Spleen (tissue), 11 donors: ENCODE data around the gene ABHD12. TPM values are rescaled to one million over a fixed set of nuclear protein-coding genes. Genes with fewer than 3 reads are reported as not detected.

Experiments
- DNase-seq: peaks from one replicate; pipeline ENCODE4 v3.0.0-alpha.2; 2020
- H3K27ac ChIP-seq, 8 donors: fragments of 200-600 bp; sonication (generic) in 7 of 8; 1 replicate in 4 of 8; 2 replicates in 4 of 8; pipeline versions ENCODE4 v1.5.0 to v1.8.0; 2016 to 2021; ENCODE audit warnings: inconsistent platforms in 4 of 8, mild to moderate bottlenecking in 4 of 8, moderate library complexity in 1 of 8
- H3K27me3 ChIP-seq, 7 donors: fragments of 200-600 bp; sonication (generic) in 6 of 7; replicated peaks in 1 of 7; 1 replicate in 4 of 7; 2 replicates in 3 of 7; pipeline versions ENCODE4 v1.5.0 to v1.8.0; 2016 to 2021; ENCODE audit warnings: inconsistent platforms in 3 of 7, mild to moderate bottlenecking in 1 of 7
- H3K36me3 ChIP-seq, 6 donors: fragments of 200-600 bp; sonication (generic) in 5 of 6; 1 replicate in 4 of 6; 2 replicates in 2 of 6; pipeline versions ENCODE4 v1.5.0 to v1.8.0; 2016 to 2021; ENCODE audit warnings: inconsistent platforms in 2 of 6
- H3K4me1 ChIP-seq, 6 donors: fragments of 200-600 bp; sonication (generic) in 5 of 6; 1 replicate in 3 of 6; 2 replicates in 3 of 6; pipeline versions ENCODE4 v1.5.0 to v1.8.0; 2016 to 2021; ENCODE audit warnings: inconsistent platforms in 3 of 6
- H3K4me3 ChIP-seq, 8 donors: fragments of 200-600 bp; sonication (generic) in 7 of 8; 1 replicate in 4 of 8; 2 replicates in 4 of 8; pipeline versions ENCODE4 v1.5.0 to v1.8.0; 2016 to 2021; ENCODE audit warnings: inconsistent platforms in 4 of 8, mild to moderate bottlenecking in 4 of 8, moderate library complexity in 2 of 8
- H3K9me3 ChIP-seq, 8 donors: fragments of 200-600 bp; sonication (generic) in 7 of 8; 1 replicate in 4 of 8; 2 replicates in 4 of 8; pipeline versions ENCODE4 v1.5.0 to v1.8.0; 2016 to 2021; ENCODE audit warnings: inconsistent platforms in 4 of 8
- CTCF ChIP-seq, 11 experiments: fragments of 200-600 bp in 7 of 11; fragments of 450-650 bp in 4 of 11; sonication (generic) in 4 of 11; IDR thresholded peaks in 8 of 11; conservative IDR thresholded peaks in 3 of 11; 1 replicate in 7 of 11; 2 replicates in 4 of 11; pipeline versions ENCODE4 v1.4.0 to v1.8.0; 2016 to 2021; ENCODE audit warnings: antibody characterized with exemption in 11 of 11, inconsistent platforms in 4 of 11, mild to moderate bottlenecking in 1 of 11
- POLR2A ChIP-seq, 3 donors: fragments of 450-650 bp; IDR thresholded peaks; one replicate each; pipeline ENCODE4 v1.5.1; 2017; ENCODE audit warnings: antibody characterized with exemption in 3 of 3, mild to moderate bottlenecking in 1 of 3
- POLR2AphosphoS5 ChIP-seq, 3 donors: sonication (generic); formaldehyde crosslinking; IDR thresholded peaks; one replicate each; pipeline ENCODE4 v1.5.1; 2017; ENCODE audit warnings: antibody characterized with exemption in 3 of 3
- WGBS, 5 donors: extraction: QIAGEN DNeasy Blood & Tissue Kit in 3 of 5; methylation state at CpG; one replicate each; pipeline versions ENCODE4 v1.1.5 to v1.1.7; 2013 to 2018; 5-methylcytosine and 5-hydroxymethylcytosine counted together
- intact Hi-C: fragments of 100-400 bp; cut with DNase I; formaldehyde crosslinking; loops from one replicate; pipeline ENCODE4 v1.15.0; 2023; ENCODE audit warnings: low total_unique reads
- polyA plus RNA-seq, 3 donors: library from polyadenylated mRNA; stranded (reverse); fragments of 200-250 nt; gene quantifications; one replicate each; pipeline ENCODE4 v1.2.1, GENCODE V29; 2013
- total RNA-seq, 7 donors: library from RNA; depleted of rRNA in 3 of 7; stranded (reverse); fragments of >200 nt in 3 of 7; fragmentation: NEBNext Ultra II Directional in 4 of 7; extraction: Animal tissue kit (Norgen Biotek cat#: 25700) in 4 of 7; gene quantifications; one replicate each; pipeline versions ENCODE4 v1.1.0 to v1.2.1, GENCODE V29; 2016 to 2021
- donor health status: healthy with polysubstance abuse.
- donor health status: DM: no; HTN: no; CAD: no; lungs with moderate emphysema.
- donor health status: DM: no; HTN: no; CAD: no.
- donor health status: Bipolar disorder and iron deficiency.
- donor health status: healthy.
- donor health status: DM: no; HTN: no; CAD: no.
- donor health status: DM: yes; HTN: yes; CAD: no.

Gene ABHD12
- total and polyA plus RNA-seq, 10 donors = 16.1 to 36.9 (median 25.3) TPM

GRCh38 chr20:25279403-25279802, 111.2 kb downstream of the ABHD12 start:
- Histone ChIP-seq H3K4me1 (peaks cover 0 to 31% (median 10%) of the 10 kb centered on the region in 6 donors), H3K36me3 (peaks cover 0 to 100% (median 77%) of the 10 kb centered on the region in 6 donors), H3K27ac (no peak overlapping the region), H3K4me3 (no peak overlapping the region), H3K27me3 (no peaks in the 10 kb centered on the region), H3K9me3 (no peaks in the 10 kb centered on the region)
- WGBS, 5 donors = 91 to 95% (median 94%) methylated on average over 9 of the region's 9 CpGs
- TF ChIP-seq POLR2A (IDR thresholded peaks at IDR 0.05) (no peak), CTCF (IDR thresholded peaks at IDR 0.05 in 8 of 11, conservative IDR thresholded peaks at IDR 0.05 in 3 of 11) (no peak), POLR2AphosphoS5 (IDR thresholded peaks at IDR 0.05) (no peak)
- DNase-seq = peak; percentile 8
- intact Hi-C loops = no loop called here

GRCh38 chr20:25278636-25279361, 111.8 kb downstream of the ABHD12 start:
- TF ChIP-seq POLR2AphosphoS5 (IDR thresholded peaks at IDR 0.05) (peak in 1 of 3 donors; percentile 6), POLR2A (IDR thresholded peaks at IDR 0.05) (no peak)
- no peaks in the 10 kb centered on the region for H3K9me3 ChIP-seq
- no peaks in the 10 kb centered on the region for H3K27me3 ChIP-seq
- no peak overlapping the region for H3K27ac ChIP-seq
- 90 to 97% (median 90%) methylated on average over 17 to 26 of the region's 26 CpGs for WGBS, 5 donors
- H3K36me3 ChIP-seq = peaks cover 0 to 100% (median 77%) of the 10 kb centered on the region in 6 donors
- DNase-seq = peak; percentile 71
- H3K4me3 ChIP-seq = no peak overlapping the region
- intact Hi-C loops = no loop called here
- peaks cover 0 to 31% (median 10%) of the 10 kb centered on the region in 6 donors for H3K4me1 ChIP-seq

GRCh38 chr20:25277941-25278521, 112.6 kb downstream of the ABHD12 start:
- Histone ChIP-seq H3K27me3 (no peaks in the 10 kb centered on the region), H3K4me3 (no peak overlapping the region), H3K4me1 (peaks cover 0 to 31% (median 10%) of the 10 kb centered on the region in 6 donors), H3K36me3 (peaks cover 0 to 100% (median 77%) of the 10 kb centered on the region in 6 donors), H3K27ac (no peak overlapping the region), H3K9me3 (no peaks in the 10 kb centered on the region)
- 93 to 97% (median 96%) methylated on average over 14 to 19 of the region's 19 CpGs for WGBS, 5 donors
- intact Hi-C loops = no loop called here
- TF ChIP-seq POLR2A (IDR thresholded peaks at IDR 0.05) (no peak), CTCF (IDR thresholded peaks at IDR 0.05 in 8 of 11, conservative IDR thresholded peaks at IDR 0.05 in 3 of 11) (no peak), POLR2AphosphoS5 (IDR thresholded peaks at IDR 0.05) (no peak)
- DNase-seq = peak; percentile 69

GRCh38 chr20:25277051-25277801, 113.4 kb downstream of the ABHD12 start:
- 88 to 95% (median 94%) methylated on average over 22 to 24 of the region's 24 CpGs for WGBS, 5 donors
- peaks cover 0 to 26% (median 10%) of the 10 kb centered on the region in 6 donors for H3K4me1 ChIP-seq
- no peaks in the 10 kb centered on the region for H3K9me3 ChIP-seq
- H3K27ac ChIP-seq = no peak overlapping the region
- intact Hi-C loops = no loop called here
- peak; percentile 71 for DNase-seq
- TF ChIP-seq POLR2A (IDR thresholded peaks at IDR 0.05) = no peak
- TF ChIP-seq CTCF (IDR thresholded peaks at IDR 0.05 in 8 of 11, conservative IDR thresholded peaks at IDR 0.05 in 3 of 11) = no peak
- no peak for TF ChIP-seq POLR2AphosphoS5 (IDR thresholded peaks at IDR 0.05)
- H3K36me3 ChIP-seq = peaks cover 0 to 100% (median 79%) of the 10 kb centered on the region in 6 donors
- H3K4me3 ChIP-seq = no peak overlapping the region
- H3K27me3 ChIP-seq = no peaks in the 10 kb centered on the region
